Tongue (tissue), 2 donors: ENCODE results near the gene SP6. TPM values are rescaled to one million over a fixed set of nuclear protein-coding genes. Genes with fewer than 3 reads are reported as not detected.

Source experiments
- DNase-seq: peaks from one replicate; pipeline ENCODE4 v3.0.0-alpha.2; 2015
- total RNA-seq: library from RNA; depleted of rRNA; stranded (reverse); fragments of >200 nt; gene quantifications from one replicate; pipeline ENCODE4 v1.2.3, GENCODE V29; 2014

SP6 gene
- total RNA-seq, 1 donor from 2014 or later = 0.82 TPM

DNA sequence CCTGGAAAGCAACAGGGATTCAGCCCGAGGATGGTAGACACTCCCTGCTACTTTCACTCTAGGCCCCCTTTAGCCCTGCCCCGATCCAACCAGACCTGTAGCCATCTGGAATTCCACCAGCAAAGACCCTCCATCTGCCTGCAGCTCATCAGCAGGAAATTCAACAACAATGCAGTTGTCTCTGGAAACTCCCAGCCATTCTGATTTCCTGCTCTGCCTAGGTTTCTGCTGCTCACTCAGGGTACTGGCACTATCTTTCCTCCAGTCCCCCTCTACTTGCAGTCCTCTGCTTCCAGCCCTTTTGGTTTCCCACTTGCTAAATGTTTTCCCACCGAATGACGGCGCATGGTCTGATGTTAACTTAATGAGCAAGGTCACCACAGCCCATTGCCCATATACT lies 2.7 kb upstream of the SP6 start:
- no peak for DNase-seq

DNA sequence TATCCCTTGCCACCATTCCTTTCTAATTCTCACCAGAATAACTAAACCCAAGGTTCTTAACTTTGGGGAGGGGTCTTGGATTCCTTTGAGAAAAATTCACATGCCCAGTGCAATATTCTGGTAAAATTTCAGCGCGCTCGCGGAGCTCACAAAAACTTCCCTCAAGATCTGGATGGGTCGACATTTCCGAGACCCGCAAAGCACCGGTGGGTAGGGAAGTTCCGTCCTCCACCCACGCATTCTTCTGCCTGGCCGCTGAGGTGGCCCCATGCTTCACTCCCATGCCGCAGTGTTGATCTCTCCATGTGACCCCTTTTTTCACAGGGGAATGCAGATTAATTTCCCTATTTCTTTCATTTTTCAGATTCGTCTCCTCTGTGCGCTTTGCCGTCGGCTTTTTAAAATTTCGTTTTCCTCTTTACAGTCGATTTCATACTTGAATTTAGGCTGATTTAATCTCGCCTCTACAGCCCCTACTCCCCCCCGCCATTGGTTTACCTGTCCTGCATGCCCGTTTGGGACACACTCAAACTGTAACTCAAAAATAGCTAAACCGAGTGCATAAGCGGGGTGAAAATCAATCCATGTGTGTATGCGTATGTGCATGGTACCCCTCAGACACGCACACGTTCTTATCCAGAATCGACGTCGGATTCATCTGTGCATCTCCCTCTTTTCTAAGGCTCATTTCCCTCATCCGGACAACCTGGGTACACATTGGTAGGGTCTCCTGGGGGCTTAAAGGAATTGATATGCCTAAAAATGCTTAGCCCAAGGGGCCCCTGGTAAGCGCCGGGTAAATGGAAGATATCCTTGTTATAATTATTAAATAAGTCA lies 1.4 kb upstream of the SP6 start:
- no peak for DNase-seq

DNA sequence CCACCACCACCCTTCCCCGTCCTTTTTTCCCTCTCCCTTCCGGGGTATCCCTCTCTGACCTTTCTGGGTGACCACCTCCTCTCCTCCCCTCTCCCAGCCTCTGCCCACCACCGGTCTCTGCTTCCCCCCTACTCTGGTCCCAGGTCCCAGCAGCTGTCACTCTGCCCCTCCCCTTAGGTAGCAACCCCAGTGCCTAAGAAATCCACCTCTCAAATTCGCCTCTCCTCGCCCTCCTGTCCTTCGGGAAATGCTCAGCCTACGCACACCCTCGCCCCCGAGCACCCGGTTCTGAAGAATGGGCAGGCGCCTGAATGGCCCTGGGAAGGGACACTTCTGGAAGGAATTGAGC lies 775 bp upstream of the SP6 start:
- DNase-seq = no peak

GRCh38 chr17:47850373-47850691 lies 631 bp downstream of the SP6 start:
- DNase-seq = no peak

DNA sequence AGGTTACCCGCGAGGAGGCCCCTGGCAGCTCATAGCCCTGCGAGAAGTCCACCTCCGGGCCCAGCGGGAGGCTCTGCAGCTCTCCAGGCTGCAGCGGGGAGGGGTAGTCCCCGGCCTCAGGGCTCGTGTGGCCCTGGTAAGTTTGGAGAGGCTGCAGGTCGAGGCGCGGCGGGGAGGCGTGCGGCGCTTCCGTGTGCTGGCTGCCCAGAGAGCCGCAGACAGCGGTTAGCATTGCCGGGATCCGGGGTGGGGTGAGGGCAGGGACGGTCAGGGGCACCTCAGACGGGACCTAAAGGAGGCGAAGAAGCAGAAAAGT lies 2.8 kb downstream of the SP6 start:
- DNase-seq = no peak

- no peak for DNase-seq
These were observed 3.4 kb downstream of the SP6 start for GRCh38 chr17:47847341-47848197.

DNA sequence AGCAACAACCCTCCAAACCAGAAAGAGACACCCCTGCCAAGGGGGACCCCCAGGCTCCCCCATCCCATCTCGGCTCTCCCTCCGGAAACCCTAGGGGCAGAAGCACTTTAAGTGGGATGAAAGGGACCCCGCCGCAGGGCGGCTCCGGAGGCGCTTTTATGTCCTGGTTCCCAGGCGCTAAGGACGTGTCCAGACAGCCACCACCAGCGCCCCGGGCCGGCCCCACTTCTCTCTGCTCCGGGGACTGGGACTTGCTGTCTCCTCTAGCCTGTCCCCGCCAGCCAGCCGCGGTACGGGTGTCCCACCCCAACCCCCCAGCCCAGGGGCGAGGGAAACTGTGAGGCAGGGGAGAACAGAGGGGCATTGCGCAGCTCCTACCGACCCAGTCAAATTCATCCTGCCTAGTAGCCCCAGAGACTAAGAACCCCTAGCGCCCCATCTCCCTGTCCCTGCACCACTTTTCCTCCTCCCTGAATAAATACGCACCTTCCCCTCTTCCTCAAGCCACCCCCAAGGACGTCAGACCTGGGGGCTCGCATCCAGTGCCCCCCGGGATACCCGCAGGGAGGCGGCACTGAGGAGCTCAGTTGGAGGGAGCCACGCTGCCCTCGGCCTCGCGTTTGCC lies 4.1 kb downstream of the SP6 start:
- no peak for DNase-seq

- DNase-seq = no peak
These were observed 5.3 kb downstream of the SP6 start for GRCh38 chr17:47845716-47846075.

- no peak for DNase-seq
These were observed 5.9 kb downstream of the SP6 start for GRCh38 chr17:47844814-47845715.

GRCh38 chr17:47844227-47844626 lies 6.7 kb downstream of the SP6 start:
- DNase-seq = no peak

DNA sequence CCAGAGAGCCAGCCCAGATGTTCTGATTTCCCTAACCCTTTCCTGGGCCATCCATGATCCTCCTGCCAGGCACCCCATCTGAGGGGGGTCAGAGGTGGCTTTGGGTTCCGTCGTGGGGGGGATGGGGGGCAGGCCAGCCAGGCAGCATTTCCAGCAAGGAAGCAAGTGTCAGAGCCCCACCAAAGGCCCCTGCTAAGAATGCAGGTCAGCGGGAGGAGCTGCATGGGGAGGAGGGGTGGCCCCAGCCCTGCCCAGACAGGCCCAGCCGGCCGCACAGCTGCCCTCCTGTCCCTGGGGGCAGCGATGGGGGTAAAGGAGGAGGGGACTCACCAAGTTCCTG lies 7.6 kb downstream of the SP6 start:
- no peak for DNase-seq

GRCh38 chr17:47841488-47842291 lies 9.3 kb downstream of the SP6 start:
- no peak for DNase-seq

- DNase-seq = peak; percentile 92
These were observed 10.0 kb downstream of the SP6 start, which contains the start of gene SCRN2 for GRCh38 chr17:47840742-47841487. Gene SCRN2 (minus strand): TSS chr17:47841273. CDS start chr17:47840843, 430 bp downstream.

DNA sequence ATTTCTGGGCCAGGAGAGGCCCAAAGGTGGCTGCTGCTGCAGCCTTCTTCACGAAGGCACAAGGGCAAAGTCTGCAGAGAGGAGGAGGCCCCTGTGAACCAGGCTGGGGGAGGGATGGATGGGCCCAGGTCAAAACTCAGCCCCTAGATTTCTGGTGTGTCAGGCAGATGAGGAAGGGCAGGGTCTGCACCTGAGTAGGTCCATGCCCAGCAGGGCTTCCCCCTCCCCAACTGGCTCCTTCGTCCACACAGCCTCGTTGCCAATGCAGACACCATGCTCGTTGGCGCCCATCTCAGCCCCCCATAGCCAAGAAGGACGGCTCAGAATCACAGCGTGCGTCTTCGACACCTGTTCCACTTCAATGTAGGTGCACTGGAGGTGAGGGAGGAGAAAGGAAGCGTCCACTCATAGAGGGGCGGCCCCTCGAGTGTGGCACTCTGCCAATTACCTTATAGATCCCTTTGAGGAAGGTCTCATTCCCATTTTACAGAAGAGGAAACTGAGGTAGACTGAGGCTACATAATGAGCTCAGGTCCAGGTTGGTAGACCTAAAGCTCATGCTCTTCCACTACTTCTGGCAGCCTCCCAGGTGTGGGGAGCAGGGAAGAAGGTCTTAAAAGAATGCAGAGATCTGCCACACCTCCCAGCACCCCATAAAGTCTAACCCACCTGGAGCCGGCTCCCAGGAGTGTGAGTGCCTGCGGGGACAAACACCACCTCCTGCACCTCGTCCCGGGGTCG lies 10.8 kb downstream of the SP6 start:
- DNase-seq = no peak

DNA sequence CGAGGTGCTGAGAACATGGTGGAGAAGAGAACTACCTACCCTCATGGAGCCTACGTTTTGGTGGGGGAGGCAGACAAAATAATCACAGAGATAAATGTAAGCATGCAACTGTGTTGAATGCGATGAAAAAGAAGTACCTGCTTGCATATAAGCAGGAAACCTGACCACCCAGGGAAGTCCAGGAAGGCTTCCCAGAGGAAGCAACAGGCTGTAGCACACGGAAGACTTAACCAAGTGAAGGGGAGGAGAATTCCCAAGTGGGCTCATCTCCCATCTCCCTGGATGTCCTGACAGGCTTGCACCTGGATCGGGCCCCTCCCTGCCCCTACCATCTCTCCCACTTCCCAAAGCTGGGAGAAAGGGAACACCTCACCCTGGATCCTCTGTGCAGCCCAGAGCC lies 11.9 kb downstream of the SP6 start:
- DNase-seq = no peak

GRCh38 chr17:47838636-47839035 lies 12.3 kb downstream of the SP6 start:
- no peak for DNase-seq

GRCh38 chr17:47837401-47838039 lies 13.4 kb downstream of the SP6 start:
- no peak for DNase-seq

- no peak for DNase-seq
These were observed 14.4 kb downstream of the SP6 start for GRCh38 chr17:47836601-47837000.

DNA sequence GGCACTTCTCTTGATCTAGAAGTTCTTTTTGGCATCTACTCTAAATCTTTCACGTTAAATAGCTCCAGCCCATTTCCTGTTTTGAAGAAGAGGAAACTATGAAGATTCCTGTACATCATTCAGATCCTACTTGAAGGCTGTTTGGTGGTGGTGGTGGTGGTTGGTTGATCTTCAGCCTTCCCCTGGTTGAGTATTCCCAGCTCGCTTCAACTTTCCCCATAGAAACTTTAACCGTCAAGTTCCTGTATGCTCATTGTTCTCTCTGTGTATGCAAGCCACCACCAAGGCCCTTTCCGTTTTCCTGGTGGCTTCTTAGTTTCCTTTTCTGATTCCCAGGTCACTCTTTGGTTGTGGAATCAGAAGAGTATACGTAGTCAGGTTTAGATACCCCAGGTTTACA lies 16.2 kb downstream of the SP6 start:
- DNase-seq = no peak

GRCh38 chr17:47831934-47832327 lies 19.0 kb downstream of the SP6 start:
- DNase-seq = no peak
